ENCODE data around the gene NXNL1.
A peak's percentile ranks its signal among the peaks of the same experiment; 100 is the strongest.

The NXNL1 gene

DNA sequence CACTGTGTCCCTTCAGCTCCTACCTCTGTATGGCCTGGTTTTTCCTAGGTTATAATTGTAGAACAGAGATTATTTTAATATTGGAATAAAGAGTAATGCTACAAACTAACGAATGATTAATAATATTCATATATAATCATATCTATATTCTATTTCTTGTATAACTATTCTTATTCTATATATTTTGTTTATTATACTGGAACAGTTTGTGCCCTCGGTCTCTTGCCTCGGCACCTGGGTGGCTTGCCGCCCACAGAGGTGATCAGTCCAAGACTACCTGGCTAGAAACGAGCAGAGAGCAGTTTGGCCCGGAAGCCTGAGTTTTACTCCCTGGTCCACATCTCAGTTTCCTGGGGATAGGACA is 5.7 kb upstream of the NXNL1 start:
- H3K27ac ChIP-seq, result no peak overlapping the region
- TF ChIP-seq, protein P1, sequence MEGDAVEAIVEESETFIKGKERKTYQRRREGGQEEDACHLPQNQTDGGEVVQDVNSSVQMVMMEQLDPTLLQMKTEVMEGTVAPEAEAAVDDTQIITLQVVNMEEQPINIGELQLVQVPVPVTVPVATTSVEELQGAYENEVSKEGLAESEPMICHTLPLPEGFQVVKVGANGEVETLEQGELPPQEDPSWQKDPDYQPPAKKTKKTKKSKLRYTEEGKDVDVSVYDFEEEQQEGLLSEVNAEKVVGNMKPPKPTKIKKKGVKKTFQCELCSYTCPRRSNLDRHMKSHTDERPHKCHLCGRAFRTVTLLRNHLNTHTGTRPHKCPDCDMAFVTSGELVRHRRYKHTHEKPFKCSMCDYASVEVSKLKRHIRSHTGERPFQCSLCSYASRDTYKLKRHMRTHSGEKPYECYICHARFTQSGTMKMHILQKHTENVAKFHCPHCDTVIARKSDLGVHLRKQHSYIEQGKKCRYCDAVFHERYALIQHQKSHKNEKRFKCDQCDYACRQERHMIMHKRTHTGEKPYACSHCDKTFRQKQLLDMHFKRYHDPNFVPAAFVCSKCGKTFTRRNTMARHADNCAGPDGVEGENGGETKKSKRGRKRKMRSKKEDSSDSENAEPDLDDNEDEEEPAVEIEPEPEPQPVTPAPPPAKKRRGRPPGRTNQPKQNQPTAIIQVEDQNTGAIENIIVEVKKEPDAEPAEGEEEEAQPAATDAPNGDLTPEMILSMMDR (conservative IDR thresholded peaks at IDR 0.05), result peak; percentile 54

DNA sequence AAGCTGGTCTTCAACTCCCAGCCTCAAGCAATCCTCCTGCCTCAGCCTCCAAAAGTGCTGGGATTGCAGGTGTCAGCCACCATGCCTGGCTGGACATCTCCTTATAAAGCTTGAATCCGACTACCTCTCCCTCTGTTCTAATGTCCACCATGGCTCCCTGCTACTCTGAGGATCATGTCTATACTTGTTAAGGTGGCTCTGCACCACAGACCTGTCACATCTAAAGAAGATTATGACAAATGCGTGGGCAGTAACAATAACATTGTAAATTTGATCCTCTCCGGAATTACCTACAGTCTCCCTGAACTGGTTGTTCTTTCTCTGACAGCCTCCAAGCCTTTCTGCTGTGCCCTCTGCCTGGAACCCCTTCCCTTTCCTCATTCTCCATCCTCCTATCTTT is 1.8 kb downstream of the NXNL1 start:
- TF ChIP-seq, protein P1 (conservative IDR thresholded peaks at IDR 0.05), result no peak
- H3K27ac ChIP-seq, result no peak overlapping the region

DNA sequence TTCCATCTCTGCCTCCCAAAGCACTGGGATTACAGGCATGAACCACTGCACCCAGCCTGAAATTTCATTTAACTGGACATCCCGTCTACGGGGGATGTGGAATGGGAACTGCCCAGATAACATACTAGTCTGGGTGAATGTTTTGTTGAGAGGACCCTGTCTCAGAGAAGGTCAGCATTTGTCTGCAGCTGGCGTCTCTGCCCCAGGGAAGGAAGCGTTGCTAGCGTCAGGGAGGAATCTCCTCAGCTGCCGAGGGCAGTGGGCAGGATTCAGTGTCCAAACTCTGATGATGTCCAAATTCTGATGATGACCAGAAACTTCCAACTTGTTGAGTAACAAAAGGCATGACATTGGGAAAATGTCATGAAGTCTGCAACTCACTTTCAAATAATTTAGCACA is 3.1 kb downstream of the NXNL1 start:
- no peak overlapping the region for H3K27ac ChIP-seq
- TF ChIP-seq, protein P1 (conservative IDR thresholded peaks at IDR 0.05), result no peak

DNA sequence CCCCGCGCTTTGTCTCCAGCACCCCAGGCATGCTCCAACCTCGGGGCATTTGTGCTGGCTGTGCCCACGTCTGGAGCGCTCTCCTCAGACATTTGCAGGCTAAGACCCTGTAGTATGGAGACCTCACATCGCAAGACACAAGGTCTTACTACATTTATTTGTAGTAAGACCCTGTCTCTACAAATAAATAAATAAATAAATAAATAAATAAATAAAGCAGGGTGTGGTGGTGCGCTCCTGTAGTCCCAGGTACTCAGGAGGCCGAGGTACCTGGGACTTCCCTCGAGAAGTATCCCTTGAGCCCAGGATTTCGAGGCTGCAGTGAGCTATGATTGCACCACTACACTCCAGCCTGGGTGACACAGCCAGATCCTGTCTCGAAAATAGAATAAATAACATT is 4.6 kb downstream of the NXNL1 start:
- no peak overlapping the region for H3K27ac ChIP-seq
- TF ChIP-seq, protein P1 (conservative IDR thresholded peaks at IDR 0.05), result no peak

DNA sequence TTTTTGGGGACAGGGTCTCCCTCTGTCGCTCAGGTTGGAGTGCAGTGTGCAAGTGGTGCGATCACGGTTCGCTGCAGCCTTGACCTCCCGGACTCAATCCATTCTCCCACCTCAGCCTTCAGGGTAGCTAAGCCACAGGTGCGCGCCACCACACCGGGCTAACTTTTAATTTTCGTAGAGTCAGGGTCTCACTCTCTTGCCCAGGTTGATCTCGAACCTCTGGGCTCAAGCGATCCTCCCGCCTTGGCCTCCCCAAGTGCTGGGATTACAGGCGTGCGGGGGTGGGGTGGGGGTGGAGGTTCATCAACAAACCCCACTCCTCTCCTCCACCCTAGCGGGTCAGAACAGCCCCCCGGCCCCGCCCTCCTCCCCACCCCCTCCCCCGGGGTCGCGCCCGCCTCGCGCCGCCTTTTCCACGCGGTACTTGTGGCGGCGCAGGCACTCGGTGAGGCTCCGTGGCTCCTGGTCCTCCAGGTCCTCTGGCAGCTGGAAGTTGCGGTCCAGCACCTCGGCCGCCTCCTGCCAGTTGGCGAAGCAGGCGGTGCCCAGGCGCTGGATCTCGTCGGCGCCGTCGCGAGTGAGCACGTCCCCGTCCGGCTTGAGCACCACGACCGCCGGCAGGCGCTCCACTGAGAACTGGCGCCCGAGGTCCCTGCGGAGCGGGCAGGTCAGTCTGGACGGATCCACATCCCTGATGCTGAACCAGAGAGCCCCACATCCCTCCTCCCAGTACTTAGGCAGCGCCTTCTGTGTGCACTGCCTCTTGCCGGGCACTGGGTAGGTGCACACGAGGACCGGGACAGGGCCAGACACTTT is 5.2 kb downstream of the NXNL1 start:
- TF ChIP-seq, protein P1 (conservative IDR thresholded peaks at IDR 0.05), result no peak
- no peak overlapping the region for H3K27ac ChIP-seq

DNA sequence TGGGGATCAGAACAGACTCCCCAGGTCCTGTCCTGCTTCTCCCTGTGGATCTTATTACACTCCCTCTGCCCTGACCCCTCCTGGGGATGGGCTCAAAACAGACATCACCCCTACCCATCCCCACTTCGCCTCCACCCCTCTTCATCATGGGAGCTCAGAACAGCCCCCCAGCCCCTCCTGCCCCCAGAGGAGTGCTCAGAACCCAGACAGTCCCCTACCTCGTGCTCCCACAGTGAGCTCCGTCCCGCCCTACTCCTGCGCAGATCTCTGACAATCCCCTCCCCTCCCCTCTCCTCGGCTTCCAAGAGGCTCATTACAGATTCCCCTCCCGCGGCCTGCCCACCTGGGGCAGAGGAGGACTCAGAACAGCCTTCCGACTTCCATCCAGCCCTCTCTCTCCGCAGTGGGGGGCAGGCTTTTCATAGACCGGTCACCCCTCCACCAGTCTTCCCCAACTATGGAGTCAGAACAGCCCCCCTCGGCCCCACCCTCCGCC is 6.1 kb downstream of the NXNL1 start:
- TF ChIP-seq, protein P1 (conservative IDR thresholded peaks at IDR 0.05), result no peak
- no peak overlapping the region for H3K27ac ChIP-seq

DNA sequence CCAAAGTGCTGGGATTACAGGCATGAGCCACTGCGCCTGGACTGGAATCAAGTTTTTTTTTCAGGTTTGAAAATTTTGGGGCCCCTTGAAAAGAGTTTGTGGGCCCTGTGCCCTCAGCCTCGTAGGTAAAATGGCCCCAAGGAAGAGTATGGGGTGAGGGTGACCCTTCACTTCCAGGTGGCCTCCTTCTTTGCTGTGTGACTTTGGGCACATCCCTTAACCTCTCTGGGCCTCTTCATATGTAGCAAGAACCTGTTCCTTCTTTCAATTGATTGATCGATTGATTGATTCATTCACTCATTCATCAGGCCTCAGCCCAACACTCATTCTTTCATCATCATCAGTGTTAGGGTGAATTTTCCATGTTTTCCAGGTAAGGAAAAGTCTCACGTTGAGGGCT is 8.9 kb downstream of the NXNL1 start:
- TF ChIP-seq, protein P1 (conservative IDR thresholded peaks at IDR 0.05), result no peak
- H3K27ac ChIP-seq, result no peak overlapping the region

Measured in VCaP (cell line).